NCI-H2171 treated with DMSO at 0.1 percent for 48 hours (cell line): ENCODE results near the gene RIPOR2.
"Not testable (repeated sequence)": the region's sequence is repeated elsewhere in the genome, so short reads cannot be mapped to it uniquely, and the experiment has no call there.

Experiments
- DNase-seq: peaks from one replicate; lab custom pipeline; 2025; lab: John Stamatoyannopoulos, UW

The RIPOR2 gene

DNA sequence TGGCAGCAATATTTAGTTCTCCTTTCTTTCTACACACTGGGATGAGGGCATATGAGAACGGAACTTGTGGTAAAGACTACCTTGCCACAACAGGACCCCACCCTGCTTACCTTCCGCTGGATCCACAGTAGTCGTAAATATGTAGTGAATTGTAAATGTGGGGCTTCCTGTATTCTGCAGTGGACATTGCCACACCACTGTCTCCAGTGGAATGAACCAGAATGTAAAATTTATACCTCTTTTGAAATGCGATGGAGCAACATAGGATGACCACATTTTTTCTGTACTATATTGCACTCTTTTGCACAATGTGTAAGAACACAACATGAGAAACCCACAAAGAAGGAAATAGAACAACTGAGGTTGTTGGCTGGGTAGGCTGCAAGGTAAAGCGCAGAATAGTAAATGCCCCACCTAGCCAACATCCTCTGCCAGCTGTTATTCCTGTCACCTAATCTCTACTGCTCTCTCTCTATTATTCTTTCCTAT, 16.1 kb upstream of the RIPOR2 start:
- DNase-seq, result no peak

- no peak for DNase-seq
Measured at GRCh38 chr6:24950218-24950941, 14.6 kb upstream of the RIPOR2 start.

GRCh38 chr6:24949020-24949569, 13.3 kb upstream of the RIPOR2 start:
- no peak for DNase-seq

GRCh38 chr6:24948261-24948660, 12.5 kb upstream of the RIPOR2 start:
- DNase-seq, result not testable (repeated sequence)

GRCh38 chr6:24947636-24948035, 11.9 kb upstream of the RIPOR2 start:
- no peak for DNase-seq

GRCh38 chr6:24945054-24945453, 9.3 kb upstream of the RIPOR2 start:
- no peak for DNase-seq

- no peak for DNase-seq
Measured at GRCh38 chr6:24943774-24944173, 8.0 kb upstream of the RIPOR2 start.

GRCh38 chr6:24940311-24940917, 4.7 kb upstream of the RIPOR2 start:
- DNase-seq, result no peak

DNA sequence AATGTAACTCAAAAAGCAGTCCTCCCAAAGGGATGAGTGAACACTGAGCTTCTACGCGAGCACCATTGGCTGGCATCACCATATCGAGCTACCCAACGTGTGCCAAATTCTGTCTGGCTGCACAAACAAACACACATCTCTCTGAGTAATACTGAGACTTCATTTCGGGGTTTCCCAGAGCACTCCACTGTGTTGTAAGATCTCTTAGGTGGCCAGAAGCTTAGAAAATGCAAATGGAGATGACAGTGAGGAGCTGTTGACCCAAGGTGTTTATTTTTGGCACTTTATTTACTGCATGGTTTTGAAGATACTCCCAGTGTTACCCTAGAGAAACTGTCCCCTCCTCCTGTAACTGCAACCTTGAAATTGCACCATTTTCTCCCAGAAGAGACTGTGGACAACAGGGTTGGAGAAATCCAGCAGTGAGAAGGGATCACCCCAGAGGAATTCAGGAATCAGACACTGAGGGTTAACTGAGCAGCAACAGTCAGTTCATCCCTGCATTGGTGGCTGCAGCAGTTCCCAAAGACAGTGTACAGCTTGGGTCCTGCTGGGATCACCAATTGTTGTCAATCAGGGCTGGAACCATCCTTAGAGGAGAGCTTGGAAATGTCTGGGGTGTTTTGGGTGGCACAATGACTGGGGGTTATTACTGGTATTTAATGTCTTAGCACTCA, 1.0 kb upstream of the RIPOR2 start:
- DNase-seq, result no peak

GRCh38 chr6:24933868-24934401, 1.8 kb downstream of the RIPOR2 start:
- DNase-seq, result no peak

- no peak for DNase-seq
Measured at GRCh38 chr6:24933266-24933665, 2.5 kb downstream of the RIPOR2 start.

GRCh38 chr6:24932832-24933231, 2.9 kb downstream of the RIPOR2 start:
- DNase-seq, result no peak

DNA sequence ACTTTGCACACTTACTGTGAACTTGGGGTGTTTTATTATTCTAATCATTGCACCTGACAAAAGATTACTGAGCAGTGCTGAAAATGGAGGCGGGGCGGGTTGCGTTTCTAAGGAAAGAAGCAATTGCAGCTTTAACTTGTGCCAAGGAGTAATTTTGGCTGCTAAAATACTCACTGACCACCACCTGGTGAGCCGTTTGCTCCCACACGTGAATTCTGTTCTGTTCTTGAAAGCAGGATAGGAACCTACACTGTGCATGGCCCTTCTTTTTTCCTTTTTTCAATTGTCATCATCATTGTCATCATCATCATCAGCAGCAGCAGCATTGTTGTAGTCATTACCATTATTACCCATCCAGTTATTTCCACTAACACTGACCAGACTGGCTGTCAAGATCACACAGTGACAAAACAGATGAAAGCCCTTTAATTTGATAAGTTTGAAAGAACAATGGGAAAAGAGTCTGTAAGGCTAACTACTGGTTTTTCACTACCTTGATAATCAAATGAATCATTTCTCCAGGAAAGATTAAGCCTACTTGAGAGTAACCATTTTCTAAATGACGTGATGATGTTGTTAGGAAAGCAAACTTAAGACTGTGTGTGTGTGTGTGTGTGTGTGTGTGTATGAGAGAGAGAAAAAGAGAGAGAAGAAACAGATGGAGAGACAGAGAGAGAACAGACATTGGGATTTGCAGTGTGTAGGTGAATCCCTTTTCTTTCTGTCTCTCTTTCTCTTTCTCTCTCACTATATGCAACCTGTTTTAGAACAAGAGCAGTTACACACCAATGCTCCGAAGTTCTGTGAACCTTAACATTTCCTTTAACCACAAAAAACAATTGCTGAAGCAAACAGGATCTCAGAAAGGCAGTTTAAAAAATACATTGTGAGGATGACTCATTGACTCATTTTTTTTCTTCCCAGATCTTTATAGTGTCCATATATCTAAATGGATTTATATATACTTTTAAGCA, 3.8 kb downstream of the RIPOR2 start:
- no peak for DNase-seq

DNA sequence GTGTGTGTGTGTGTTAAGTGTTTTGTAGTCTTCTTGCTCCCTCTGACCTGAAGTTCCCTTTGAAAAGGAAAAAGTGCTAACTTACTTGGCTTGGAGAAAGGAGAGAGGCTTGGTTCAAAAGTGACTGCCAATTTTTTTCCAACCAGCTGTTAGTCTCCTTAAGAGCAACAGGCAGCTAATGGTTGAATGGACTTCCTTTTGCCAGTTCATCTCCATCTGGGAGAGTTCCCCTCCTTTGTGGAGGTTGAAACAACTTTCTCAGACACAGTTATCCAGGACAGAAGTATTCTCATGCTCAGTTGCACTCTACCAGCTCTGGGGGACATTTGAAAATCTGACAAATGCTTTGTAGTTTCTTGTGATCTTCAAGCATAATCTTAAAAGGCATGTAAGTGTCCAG, 4.5 kb downstream of the RIPOR2 start:
- no peak for DNase-seq

DNA sequence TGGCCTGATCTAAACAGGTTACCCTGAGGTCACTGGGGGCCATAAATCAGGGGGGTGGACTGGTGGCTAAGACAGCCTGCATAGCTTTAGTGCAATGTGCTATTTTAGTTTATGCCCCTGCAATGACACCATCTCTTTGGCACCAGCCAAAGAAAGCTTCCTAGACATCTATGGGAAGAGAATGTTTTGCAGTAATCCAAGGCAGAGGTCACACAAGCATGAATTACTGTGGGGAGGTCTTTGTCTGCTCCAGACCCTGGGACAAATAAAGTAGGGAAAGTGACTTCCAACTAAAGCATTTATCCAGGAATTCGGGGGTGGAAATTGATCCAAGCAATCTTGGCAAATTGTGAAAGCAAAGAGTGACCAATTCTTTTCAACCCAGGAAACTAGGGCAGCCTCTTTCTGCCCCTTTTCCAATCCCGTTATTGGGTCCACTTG, 5.3 kb downstream of the RIPOR2 start:
- DNase-seq, result no peak

DNA sequence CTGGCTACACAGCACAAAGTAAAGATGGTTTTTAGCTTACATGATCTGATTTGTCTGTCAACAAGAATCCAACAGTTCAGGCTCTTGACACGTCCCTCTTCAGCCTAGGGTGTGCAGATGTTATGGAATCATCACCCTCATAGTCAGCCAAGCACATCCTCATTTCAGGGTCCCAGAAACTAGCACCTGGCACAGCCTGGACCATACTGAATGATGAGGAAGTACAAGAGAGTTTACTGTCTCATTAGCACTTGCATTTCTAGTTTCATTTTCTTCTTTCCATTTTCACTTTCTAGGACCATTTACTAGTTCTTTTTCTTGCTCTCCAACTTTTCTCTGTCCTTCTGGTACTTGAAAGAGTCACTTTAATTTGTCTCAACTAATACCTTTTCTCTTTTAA, 6.5 kb downstream of the RIPOR2 start:
- no peak for DNase-seq

DNA sequence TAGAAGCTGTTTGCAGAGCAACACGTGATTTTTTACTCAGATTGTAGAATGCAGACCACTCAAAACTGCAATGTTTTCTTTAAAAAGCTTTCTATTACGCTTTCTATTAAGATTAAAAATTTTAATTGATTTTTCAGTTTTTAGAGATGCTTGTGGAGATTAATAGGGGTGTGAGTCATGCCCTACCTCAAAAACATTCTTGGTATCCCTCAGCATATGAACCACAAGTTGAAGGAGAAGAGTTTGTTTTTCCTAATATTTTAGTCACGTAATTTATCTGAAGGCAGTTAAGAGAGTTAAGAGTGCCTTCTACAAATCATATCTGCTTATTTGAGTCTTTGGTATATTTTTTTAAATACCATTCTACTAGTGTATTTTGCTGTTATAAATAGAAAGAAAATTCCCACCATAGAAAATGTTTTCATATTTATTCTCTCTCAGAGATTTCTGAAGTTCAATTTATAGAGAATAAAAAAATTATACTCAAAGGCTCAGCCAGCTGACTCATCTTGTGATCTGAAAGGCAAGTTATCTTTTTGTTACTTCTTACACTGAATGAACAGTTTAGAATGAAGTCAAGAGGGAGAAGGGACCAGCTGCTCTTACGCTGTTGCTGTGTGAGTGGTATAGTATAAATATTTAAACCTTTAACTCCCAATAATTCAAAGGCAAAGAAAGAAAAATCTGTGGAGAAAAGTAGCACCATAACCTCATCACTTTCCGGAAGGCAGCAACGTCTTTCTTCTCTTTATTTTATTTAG, 7.6 kb downstream of the RIPOR2 start:
- DNase-seq, result no peak

- no peak for DNase-seq
Measured at GRCh38 chr6:24927277-24927955, 8.3 kb downstream of the RIPOR2 start.

- DNase-seq, result not testable (repeated sequence)
Measured at GRCh38 chr6:24926647-24927046, 9.1 kb downstream of the RIPOR2 start.

GRCh38 chr6:24926192-24926591, 9.6 kb downstream of the RIPOR2 start:
- no peak for DNase-seq
